Measurements from ENCODE around the gene IL17RA. TPM values are rescaled to one million over a fixed set of nuclear protein-coding genes. Genes with fewer than 3 reads are reported as not detected.

Gene IL17RA
- total RNA-seq, 4 donors from 2014 or later = 18.4 to 51.3 (median 32.9) TPM

- intact Hi-C loops (cut with DNase I; ENCODE audit: low total_unique reads) (no loop called here), in situ Hi-C loops (cut with MboI; ENCODE audit: low pct_ligation_motif_present in 1 of 4, low pct_unique_long_range_greater_than_20kb in 1 of 4, low sequenced_read_pairs in 3 of 4) (no loop called here)
- Histone ChIP-seq H3K4me3 (no peak overlapping the region), H3K36me3 (no peaks in the 10 kb centered on the region), H3K9me3 (no peaks in the 10 kb centered on the region), H3K27ac (no peak overlapping the region), H3K27me3 (peaks cover 33% of the 10 kb centered on the region), H3K4me1 (peaks cover 3 to 23% (median 11%) of the 10 kb centered on the region in 4 donors)
- 53 to 83% methylated on average over 1 to 6 of the region's 6 CpGs for WGBS, 2 donors (ENCODE audit: low coverage in 1 of 2)
- DNase-seq = no peak
- TF ChIP-seq POLR2A (IDR thresholded peaks at IDR 0.05) (no peak), POLR2AphosphoS5 (IDR thresholded peaks at IDR 0.05) (no peak), CTCF (IDR thresholded peaks at IDR 0.05) (no peak), EP300 (IDR thresholded peaks at IDR 0.05; ENCODE audit: low read depth) (no peak)
These were observed 32.0 kb downstream of the IL17RA start for GRCh38 chr22:17116572-17117330.

GRCh38 chr22:17117400-17117799 lies 32.6 kb downstream of the IL17RA start:
- in situ Hi-C loops (cut with MboI; ENCODE audit: low pct_ligation_motif_present in 1 of 4, low pct_unique_long_range_greater_than_20kb in 1 of 4, low sequenced_read_pairs in 3 of 4) = no loop called here
- peaks cover 3 to 25% (median 11%) of the 10 kb centered on the region in 4 donors for H3K4me1 ChIP-seq
- intact Hi-C loops (cut with DNase I; ENCODE audit: low total_unique reads) = no loop called here
- no peak overlapping the region for H3K27ac ChIP-seq
- H3K9me3 ChIP-seq = no peaks in the 10 kb centered on the region
- no peaks in the 10 kb centered on the region for H3K36me3 ChIP-seq
- no peak for TF ChIP-seq CTCF (IDR thresholded peaks at IDR 0.05)
- no peak for TF ChIP-seq POLR2A (IDR thresholded peaks at IDR 0.05)
- TF ChIP-seq EP300 (IDR thresholded peaks at IDR 0.05; ENCODE audit: low read depth) = no peak
- no peak for TF ChIP-seq POLR2AphosphoS5 (IDR thresholded peaks at IDR 0.05)
- no peak for DNase-seq
- 58% methylated on average over 3 of the region's 3 CpGs; no CpG with 5 or more reads in 1 of the 2 donors for WGBS, 2 donors (ENCODE audit: low coverage in 1 of 2)
- peaks cover 39% of the 10 kb centered on the region for H3K27me3 ChIP-seq
- H3K4me3 ChIP-seq = no peak overlapping the region

GRCh38 chr22:17117890-17118289 lies 33.1 kb downstream of the IL17RA start:
- H3K36me3 ChIP-seq = no peaks in the 10 kb centered on the region
- intact Hi-C loops (cut with DNase I; ENCODE audit: low total_unique reads) = no loop called here
- TF ChIP-seq CTCF (IDR thresholded peaks at IDR 0.05) = no peak
- TF ChIP-seq POLR2AphosphoS5 (IDR thresholded peaks at IDR 0.05) = no peak
- TF ChIP-seq POLR2A (IDR thresholded peaks at IDR 0.05) = no peak
- no peak for TF ChIP-seq EP300 (IDR thresholded peaks at IDR 0.05; ENCODE audit: low read depth)
- H3K27me3 ChIP-seq = peaks cover 44% of the 10 kb centered on the region
- H3K4me3 ChIP-seq = no peak overlapping the region
- H3K27ac ChIP-seq = no peak overlapping the region
- peaks cover 3 to 25% (median 11%) of the 10 kb centered on the region in 4 donors for H3K4me1 ChIP-seq
- no peaks in the 10 kb centered on the region for H3K9me3 ChIP-seq
- no peak for DNase-seq
- in situ Hi-C loops (cut with MboI; ENCODE audit: low pct_ligation_motif_present in 1 of 4, low pct_unique_long_range_greater_than_20kb in 1 of 4, low sequenced_read_pairs in 3 of 4) = no loop called here
- WGBS, 2 donors (ENCODE audit: low coverage in 1 of 2) = 48 to 61% methylated on average over 2 to 4 of the region's 4 CpGs

GRCh38 chr22:17118342-17118741 lies 33.5 kb downstream of the IL17RA start:
- 86 to 100% methylated on average over 1 to 4 of the region's 4 CpGs for WGBS, 2 donors (ENCODE audit: low coverage in 1 of 2)
- Histone ChIP-seq H3K27ac (no peak overlapping the region), H3K36me3 (no peaks in the 10 kb centered on the region), H3K27me3 (peaks cover 49% of the 10 kb centered on the region), H3K4me1 (peaks cover 3 to 25% (median 11%) of the 10 kb centered on the region in 4 donors), H3K4me3 (no peak overlapping the region), H3K9me3 (no peaks in the 10 kb centered on the region)
- intact Hi-C loops (cut with DNase I; ENCODE audit: low total_unique reads) (no loop called here), in situ Hi-C loops (cut with MboI; ENCODE audit: low pct_ligation_motif_present in 1 of 4, low pct_unique_long_range_greater_than_20kb in 1 of 4, low sequenced_read_pairs in 3 of 4) (no loop called here)
- TF ChIP-seq POLR2A (IDR thresholded peaks at IDR 0.05) = no peak
- no peak for TF ChIP-seq POLR2AphosphoS5 (IDR thresholded peaks at IDR 0.05)
- no peak for TF ChIP-seq EP300 (IDR thresholded peaks at IDR 0.05; ENCODE audit: low read depth)
- TF ChIP-seq CTCF (IDR thresholded peaks at IDR 0.05) = no peak
- no peak for DNase-seq
